ENCODE data around the gene TES.

- TF ChIP-seq TAF1 (IDR thresholded peaks at IDR 0.05; ENCODE audit: low read depth) = no peak
- no peak for TF ChIP-seq POLR2AphosphoS5 (IDR thresholded peaks at IDR 0.05)
- no peak for TF ChIP-seq CTCF (IDR thresholded peaks at IDR 0.05; ENCODE audit: poor library complexity, severe bottlenecking)
Measured at GRCh38 chr7:116290740-116291139, 80.4 kb downstream of the TES start.

Data from neural cell (in vitro differentiated cells).